ENCODE results near the gene RPRD2.
"Not testable (repeated sequence)": the region's sequence is repeated elsewhere in the genome, so short reads cannot be mapped to it uniquely, and the experiment has no call there.

The RPRD2 gene

DNA sequence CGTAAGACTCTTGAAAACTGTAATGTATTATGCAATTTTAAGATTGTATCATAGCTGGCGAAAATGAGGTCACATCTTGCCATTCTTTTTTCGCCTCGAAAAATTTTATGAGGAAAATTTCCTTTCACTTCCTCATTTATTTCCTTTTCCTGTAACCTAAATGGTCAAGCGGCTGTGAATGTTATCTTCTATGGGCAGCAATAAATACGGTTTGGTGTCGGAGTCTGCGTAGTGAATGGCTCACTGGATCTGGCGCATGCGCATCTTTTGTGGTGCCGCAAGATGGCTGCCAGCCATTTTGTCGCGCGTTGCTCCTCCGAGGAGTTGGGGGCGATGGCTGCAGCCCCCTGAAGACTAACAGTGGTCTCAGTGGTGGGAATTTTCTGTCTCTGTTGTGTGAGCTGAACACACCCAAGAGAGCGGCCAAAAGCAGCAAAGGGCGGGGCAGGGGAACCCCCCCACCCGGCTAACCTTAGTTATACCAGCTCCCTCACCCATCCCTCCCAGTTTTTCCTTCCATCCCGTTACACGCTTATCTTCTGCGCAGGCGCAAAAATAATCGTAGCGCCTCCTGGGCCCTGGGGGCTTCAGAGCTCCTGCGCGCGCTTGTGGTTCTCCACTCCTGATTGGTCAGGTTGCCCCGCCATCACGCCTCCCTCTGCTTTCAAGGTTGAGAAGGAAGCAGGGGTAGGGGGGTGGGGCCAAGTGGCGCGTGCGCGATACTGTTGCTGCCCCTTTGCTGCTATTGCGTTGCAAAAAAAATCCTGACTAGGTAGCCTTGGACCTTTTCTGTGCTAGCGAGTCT, at the start of gene RPRD2:
Gene RPRD2, plus strand, starts transcription at position 722 of the 805 bp plus-strand sequence. CDS start 568 bp downstream, outside the sequence.
- DNase-seq = peak; percentile 100

DNA sequence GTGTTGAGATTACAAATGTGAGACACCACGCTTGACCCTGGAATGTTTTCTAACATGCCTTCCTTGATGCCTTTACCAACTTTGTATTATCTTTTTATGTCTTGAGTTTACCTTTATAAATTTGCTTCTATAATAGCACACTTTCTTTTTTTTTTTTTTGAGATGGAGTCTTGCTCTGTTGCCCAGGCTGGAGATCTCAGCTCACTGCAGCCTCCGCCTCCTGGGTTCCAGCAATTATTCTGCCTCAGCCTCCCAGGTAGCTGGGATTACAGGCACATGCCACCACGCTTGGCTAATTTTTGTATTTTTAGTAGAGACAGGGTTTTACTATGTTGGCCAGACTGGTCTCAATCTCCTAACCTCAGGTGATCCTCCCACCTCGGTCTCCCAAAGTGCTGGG, 49.3 kb upstream of the RPRD2 start:
- DNase-seq = not testable (repeated sequence)

DNA sequence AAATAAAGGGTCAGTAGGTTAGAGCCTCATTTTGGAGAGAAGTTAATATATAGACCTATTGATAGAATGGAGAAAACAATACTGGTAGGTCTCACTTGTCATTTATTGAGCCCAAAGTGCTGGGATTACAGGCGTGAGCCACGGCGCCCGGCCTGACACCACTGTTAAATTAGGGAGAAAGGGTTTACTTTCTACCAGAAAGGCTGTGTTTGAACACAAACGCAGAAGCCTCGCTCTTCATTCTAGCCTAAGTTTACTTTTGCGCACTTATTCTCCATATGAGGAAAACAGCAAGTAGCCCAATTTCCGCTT, 43.3 kb upstream of the RPRD2 start:
- no peak for DNase-seq

DNA sequence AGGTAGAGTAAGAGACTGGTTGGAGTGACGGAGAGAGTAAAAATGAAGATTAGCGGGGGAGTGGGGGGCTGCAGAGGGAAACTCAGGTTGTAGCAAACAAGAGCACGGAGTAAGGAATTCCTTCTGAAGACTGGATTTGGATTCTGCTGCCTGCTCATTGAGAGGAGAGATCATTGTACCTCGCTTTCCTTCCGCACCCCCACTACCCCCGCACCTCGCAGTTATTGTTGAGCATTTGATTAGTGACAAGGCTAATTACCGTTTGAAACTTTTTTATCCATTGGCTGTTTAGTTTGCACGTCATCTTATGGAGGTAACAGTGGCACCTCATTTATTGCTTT, 42.2 kb upstream of the RPRD2 start:
- DNase-seq = no peak

DNA sequence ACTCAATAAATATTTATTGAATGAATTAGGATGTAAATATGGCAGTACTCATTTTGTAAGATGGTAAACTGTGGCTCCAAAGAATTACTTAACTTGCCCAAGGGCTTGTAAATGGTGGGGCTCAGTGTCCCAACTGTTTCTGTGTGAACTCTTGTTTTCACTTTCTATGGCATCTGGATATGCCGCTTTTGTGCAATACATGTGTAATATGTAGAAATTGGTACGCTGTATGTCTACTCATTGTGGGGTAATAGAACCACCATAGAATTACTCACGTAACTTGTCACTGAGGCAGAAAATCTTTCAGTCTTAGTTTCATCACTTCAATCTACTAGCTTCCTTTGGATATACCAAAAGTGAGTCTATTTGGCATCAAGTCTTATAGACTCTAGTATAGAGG, 41.6 kb upstream of the RPRD2 start:
- no peak for DNase-seq

DNA sequence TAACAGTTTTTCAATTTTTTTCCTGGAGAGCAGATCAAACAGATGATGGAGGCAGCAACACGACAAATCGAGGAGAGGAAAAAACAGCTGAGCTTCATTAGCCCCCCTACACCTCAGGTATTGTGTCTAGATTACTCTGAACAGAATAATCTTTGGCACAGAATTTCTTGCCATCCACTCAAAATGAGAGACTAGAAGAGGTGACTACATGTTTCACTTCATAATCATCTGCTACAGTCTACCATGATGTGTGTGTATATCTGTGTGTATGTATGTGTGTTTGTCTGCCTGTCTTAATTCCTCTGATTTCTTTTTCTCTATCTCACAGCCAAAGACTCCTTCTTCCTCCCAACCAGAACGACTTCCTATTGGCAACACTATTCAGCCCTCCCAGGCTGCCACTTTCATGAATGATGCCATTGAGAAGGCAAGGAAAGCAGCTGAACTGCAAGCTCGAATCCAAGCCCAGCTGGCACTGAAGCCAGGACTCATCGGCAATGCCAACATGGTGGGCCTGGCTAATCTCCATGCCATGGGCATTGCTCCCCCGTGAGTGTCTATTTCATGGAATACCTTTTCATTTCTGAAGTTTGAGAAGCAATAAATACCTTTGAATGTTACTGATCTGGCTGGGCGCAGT, 31.2 kb upstream of the RPRD2 start:
- DNase-seq = no peak

DNA sequence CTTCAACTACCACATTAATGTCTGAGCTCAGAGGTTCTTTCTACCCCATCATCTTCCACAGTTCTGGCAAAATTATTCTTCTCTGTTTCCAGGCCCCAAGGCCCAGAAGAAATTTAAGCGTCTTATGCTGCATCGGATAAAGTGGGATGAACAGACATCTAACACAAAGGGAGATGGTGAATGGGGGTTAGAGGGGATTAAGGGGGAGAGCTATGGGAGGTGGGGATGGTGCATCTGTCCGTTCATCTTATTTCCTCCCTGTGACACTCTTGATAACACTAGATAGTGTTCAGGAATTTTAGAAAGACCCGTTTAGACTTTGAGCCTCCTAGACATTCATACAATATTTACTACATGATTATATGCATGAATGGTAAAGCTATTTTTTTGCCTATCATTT, 17.6 kb upstream of the RPRD2 start:
- DNase-seq = no peak

DNA sequence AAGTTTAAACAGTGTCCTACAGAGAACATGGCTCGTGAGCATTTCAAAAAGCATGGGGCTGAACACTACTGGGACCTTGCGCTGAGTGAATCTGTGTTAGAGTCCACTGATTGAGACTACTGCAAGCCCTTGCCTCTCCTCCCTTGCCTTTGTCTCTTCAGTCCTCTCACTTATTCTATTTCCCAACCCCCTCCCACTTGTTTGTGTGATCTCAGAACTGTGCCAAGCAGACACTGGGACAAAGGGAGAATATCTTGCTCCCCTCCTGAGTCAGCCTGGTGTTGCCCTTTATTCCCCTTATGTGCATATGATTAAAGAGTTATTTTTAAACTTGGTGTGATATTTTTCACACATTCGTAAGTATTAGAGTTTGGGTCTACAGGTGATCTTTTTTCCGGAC, 11.1 kb upstream of the RPRD2 start:
- DNase-seq = no peak

DNA sequence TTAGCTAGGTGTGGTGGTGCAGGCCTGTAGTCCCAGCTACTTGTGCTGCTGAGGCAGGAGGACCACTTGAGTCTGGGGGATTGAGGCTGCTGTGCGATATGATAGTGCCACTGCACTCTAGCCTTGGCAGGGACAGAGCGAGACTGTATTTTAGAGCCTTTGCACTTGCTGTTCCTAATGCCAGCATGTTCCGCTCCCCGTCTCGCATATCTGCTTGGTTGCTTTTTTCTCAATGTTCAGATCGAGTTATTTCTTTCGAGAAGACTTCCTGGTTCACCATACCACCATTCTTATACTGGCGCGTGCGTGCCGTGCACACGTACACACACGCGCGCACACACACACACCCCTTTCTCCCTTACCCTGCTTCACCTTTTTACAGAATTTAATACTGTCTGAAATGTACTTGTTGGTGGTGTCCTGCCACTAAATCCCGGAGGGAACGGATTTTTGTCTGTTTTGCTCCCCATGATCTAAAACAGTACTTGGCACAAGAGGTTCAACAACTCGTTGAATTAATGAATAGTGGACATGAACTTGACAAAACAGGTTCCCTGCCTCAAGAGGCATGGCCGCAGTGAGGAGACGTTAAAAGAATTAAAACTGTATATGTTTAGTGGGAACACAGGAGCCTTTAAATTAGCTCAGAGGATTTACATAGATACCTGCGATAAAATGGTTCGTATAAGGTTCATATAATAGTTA, 1.1 kb upstream of the RPRD2 start:
- peak; percentile 92 for DNase-seq

DNA sequence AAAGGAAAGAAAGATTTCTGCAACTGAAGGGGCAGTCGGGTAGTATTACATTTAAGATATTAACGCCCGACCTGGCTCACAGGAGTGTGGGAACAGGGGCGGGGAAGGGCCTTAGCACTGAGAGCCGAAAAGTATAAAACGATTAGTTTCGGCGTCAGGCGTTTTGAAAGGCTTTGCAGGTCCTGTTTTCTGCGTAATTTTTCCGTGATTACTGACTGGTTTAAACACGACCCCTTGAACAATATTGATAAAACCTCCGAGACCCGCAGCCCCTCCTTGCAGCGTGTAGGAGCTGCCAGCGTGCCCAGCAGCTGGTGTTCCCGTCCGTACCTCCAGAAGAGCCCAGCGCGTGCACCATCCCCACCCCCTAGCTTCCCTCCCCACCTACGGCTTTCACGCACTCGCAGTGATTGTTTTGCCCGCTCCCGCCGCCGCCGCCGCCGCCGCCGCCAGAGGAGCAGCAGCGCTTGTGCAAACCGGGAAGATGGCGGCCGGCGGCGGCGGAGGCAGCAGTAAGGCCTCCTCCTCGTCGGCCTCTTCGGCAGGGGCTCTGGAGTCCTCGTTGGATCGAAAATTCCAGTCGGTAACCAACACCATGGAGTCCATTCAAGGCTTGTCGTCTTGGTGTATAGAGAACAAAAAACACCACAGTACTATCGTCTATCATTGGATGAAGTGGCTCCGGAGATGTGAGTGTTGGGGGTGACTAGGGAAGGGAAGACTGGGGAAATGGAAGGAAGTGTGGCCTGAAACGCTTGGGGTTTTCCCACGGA, 470 bp downstream of the RPRD2 start:
- peak; percentile 82 for DNase-seq

DNA sequence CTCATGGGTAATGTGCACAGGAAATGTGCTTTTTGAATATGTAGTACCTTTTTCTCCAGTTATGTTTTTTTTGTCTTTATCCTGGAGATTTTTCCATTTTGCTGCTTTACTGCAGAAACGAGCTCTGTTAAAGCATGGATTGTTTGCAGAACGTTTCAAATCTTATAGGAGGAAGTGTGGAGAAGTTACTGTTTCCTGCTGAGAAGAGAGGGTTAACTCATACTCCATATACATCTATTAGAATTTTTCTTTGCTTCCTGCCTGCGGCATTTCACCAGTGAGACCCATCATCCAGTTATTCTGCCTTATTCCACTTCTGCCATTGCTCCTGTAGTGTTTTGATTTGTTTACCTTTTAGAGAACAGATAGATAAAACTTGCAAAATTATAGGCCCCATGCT, 2.0 kb downstream of the RPRD2 start:
- peak; percentile 15 for DNase-seq

DNA sequence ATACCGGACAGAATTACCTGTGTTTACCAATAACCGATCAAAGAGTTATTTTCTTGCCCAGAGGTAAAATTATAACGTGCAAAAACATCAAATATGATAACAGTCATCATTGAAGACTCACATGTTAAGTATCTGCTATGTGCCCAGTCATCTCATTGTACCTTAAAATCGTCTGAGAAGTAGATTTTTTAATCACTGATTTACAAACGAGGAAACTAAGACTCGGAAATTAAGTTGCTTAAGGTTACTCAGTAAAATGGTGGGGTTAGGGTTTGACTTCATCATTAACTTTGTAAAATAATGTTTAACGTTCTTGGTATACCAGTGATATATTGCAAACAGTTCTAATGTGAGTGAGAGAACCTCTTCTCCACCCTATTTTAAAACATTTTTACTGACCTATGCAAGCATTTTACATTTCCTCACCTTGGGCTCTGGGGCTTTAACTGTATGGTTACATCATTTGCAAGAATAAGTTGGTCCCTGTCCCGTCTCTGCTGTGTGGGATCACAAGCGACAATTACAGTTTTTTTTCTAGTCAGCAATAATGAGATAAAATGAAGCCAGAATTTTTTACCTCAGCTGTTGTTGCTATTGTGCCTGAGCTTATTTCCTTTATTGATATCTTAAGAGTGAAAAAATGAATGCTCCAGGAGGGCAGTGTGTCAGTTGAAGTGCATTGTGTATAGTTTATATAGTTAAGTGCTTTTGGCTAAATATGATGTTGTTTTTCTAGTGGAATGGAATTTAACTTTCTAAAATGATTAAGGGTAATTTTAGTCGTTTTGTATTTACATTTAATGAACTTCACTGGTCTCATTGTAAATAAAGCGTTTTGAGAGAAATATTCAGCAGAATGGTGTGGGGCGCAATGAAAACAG, 2.7 kb downstream of the RPRD2 start:
- no peak for DNase-seq

DNA sequence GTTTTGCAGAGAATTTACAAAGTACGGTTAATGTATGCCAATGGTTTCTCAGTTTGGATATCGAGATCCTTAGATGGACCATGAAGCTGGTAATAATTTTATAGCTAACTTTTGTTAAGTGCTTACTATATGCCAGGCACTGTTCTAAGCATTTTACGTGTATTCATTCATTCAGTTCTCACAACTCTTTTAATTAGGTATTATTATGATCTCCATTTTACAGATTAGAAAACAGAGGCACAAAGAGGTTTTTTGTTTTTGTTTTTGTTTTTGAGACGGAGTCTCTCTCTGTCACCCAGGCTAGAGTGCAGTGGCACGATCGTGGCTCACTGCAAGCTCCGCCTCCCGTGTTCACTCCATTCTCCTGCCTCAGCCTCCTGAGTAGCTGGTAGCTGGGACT, 7.2 kb downstream of the RPRD2 start:
- DNase-seq = no peak

DNA sequence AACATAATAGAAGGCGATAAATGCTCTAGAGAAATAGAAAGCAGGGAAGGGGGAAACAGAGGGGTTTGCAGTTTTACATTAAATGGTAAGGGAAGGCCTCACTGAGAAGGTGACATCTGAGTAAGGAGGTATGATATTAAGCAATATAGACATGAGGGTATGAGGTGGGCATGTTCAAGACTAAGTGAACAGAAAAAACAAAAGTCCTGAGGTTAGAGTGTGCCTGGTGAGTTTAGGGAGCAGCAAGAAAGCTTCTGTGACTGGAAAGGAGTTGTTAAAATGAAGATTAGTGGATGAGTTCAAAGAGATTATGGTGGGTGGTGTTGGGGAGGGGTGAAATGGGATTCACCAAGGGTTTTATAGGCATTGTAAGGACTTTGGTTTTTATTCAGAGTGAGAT, 8.6 kb downstream of the RPRD2 start:
- no peak for DNase-seq

DNA sequence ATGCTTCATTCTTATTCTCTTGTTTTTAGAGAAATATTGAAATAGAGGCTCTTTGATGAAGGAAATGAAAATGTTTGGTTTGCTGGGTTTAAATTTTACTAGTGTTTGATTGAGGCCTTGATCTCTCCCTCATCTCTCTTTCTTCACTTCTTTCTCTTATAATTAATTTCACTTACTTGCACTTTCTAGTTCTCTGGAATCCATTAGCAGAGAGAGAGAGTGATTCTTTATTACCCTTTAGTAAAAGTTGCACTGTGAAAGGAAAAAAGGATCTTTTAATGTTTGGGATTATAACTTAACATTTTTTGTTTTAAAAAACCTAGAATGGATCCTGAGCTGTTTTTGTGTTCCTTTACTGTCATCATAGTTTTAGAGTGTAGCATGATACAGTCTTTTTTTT, 12.2 kb downstream of the RPRD2 start:
- DNase-seq = no peak

DNA sequence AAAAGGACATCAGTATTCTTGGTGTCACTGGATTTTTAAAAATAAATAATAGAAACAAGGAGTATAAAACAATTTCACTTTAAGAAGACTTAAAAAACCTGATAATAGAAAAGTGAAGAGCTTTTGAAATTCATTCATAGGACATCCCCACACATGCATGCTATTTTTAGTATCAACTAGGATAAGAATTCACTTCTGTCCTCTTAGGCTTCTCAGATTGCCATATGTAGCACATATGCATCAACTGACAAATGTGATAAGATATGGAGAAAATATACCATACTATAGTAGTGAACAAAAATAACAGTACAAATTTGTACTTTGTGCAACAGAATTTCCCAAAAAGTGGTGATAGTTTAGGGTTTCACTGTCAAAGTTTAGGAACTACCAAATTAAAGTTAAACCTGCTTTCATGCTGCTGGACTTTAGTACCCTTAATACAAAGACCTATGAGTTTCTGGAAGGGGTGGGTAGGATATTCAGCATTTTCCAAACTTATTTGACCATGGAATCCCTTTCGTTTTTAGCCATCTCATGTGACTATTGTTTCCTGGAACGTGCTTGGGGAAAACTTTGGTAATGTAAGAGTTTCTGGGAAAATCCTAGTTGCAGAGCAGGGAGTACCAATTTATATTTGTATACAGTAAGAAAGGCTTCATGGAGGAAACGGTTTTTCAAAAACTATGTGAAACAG, 19.8 kb downstream of the RPRD2 start:
- no peak for DNase-seq

DNA sequence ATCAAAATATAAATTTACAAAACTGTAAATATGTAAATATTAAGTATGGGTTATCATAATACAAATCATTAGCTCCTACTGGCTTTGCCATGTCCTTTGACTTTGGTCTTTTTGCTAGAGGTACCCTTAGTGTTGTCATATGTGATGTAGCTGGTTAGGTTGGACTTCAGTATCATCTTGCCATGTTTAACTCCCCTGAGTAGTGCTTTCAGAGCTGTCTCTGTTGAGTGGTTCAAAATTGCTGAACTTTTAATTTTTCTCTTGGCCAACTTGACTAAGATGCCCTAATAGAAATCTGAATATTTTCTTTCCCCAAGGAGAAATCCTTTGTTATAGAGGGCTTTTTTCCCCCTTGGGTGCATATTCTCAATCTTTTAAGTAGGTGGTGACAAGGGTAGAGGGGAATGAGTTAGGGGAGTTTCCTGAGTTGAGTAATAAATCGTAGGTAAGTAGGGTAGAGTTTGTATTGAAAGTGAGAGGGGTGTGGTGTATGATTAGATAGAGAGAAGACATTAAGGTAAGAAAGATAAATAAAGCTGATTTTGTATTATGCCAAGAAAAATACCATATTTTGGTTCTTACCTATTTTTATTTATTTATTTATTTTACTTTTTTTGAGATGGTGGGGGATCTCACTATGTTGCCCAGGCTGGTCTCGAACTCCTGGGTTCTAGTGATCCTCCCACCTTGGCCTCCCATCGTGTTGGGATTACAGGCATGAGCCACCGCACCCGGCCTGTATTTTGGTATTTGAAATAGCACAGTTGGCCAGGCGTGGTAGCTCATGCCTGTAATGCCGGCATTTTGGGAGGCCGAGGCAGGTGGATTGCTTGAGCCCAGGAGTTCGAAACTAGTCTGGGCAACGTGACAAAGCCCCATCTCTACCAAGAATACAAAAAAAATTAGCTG, 21.8 kb downstream of the RPRD2 start:
- DNase-seq = no peak

DNA sequence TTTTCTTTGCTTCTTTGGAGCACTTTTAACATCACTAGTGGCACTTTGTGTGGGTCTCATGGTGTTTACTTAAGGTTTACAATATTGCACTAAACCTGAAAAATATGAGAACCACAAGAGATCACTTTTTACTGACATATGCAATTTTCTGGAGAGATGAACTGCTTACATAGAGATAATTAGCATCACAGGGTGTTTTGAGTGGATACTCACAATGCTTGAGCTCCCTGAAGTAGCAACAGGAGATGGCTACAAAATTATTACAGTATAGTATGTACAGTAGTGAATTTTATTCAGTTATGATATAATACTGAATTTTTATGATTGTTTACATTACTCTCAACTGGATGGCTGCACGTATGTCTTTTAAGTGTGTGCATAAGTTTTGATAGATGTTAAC, 22.6 kb downstream of the RPRD2 start:
- no peak for DNase-seq

DNA sequence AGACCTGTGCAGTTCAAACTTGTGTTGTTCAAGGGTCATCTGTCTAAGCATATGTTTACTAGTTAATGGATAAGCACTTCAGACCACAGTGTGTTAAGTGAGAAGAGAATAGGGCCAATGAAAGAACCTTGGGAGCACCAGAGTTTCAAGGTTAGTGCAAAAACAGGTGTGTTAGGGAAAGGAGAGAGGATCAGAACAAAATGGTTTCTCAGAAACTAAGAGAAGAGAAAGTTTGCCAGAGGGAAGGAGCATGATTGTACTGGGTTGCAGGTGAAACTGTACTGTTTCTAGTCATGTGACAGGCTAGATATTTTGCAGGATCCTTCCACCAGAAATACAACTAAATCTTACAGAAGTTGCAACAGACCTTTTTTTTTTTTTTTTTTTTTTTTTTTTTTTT, 23.3 kb downstream of the RPRD2 start:
- DNase-seq = no peak

DNA sequence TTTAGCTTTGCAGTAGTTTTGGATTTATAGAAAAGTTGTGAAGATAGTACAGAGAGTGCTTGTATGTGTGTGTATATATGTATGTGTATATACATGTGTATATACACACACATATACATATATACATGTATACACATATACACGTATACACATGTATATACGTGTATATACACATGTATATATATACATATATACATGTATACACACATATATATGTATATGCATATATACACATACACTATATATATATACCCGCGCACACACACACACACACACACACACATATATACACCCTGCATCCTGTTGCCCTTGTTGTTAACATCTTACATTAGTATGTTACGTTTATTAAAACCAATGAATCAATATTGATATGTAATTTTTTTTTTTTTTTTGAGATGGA, 24.3 kb downstream of the RPRD2 start:
- DNase-seq = no peak

DNA sequence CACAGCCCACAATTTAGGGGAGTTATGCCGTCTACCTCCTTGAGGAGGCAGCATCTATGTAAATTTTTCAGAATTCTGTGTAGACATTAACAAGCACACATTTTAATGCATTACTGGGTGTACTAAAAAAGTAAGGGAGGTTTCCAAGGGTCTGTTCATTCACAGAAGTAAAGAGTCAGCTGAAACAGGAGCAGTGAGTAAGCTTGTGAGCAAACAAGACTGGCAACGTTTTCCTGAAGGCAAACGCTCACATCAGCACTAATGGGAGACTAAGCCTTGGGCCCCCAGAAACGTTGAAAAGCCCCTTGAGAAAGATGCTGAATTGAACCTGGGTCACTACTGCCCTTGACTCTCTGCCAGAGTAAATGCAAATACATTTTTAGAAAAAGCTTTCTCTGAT, 25.7 kb downstream of the RPRD2 start:
- no peak for DNase-seq
